AG04449 (cell line): Measurements from ENCODE around the gene HIP1R.

Experiments
- CTCF ChIA-PET: fragments of 350-600 bp; formaldehyde crosslinking; extraction: SDS; loops from one replicate; lab custom pipeline; 2021; ENCODE audit warnings: antibody characterized with exemption; lab: Yijun Ruan, JAX
- POLR2A ChIA-PET: fragments of 400-600, 350-600 bp; formaldehyde crosslinking; extraction: SDS; loops from one replicate; lab custom pipeline; 2020; ENCODE audit warnings: antibody characterized with exemption, inconsistent platforms; lab: Yijun Ruan, JAX
- DNase-seq: peaks from one replicate; pipeline ENCODE4 v3.0.0-alpha.2; 2010; ENCODE audit warnings: low read depth, low spot score
- H3K4me3 ChIP-seq: 2 replicates; pipeline ENCODE4 v1.5.1; 2011; ENCODE audit warnings: low read depth, mild to moderate bottlenecking, control low read depth, low read length
- CTCF ChIP-seq: IDR thresholded peaks from one replicate; pipeline ENCODE4 v1.5.1; 2011; ENCODE audit warnings: mild to moderate bottlenecking, moderate library complexity, low read length, control low read depth, inconsistent platforms; ENCODE audit not compliant: insufficient read depth; ENCODE audit errors: missing control alignments

HIP1R gene

GRCh38 chr12:122893208-122894153 is 58.2 kb downstream of the HIP1R start:
- POLR2A ChIA-PET = interaction anchor here (0.7 to 1.1 kb wide), 2 partner anchors 10 to 339 kb away, joined by 3 to 4 read pairs; partner anchors contain the start of genes MPHOSPH9 and MTRFR
- CTCF ChIA-PET = interaction anchor here (0.8 to 7.9 kb wide), 6 partner anchors 8 to 345 kb away, joined by 3 to 46 read pairs (median 8); no protein-coding TSS in a partner anchor
- peak overlapping the region; percentile 80; the same call in 1 of the 2 replicates for H3K4me3 ChIP-seq
- TF ChIP-seq CTCF = no peak
- DNase-seq = no peak

GRCh38 chr12:122894193-122895121 is 59.2 kb downstream of the HIP1R start:
- ChIA-PET POLR2A (interaction anchor here (0.7 to 1.1 kb wide), 2 partner anchors 9 to 338 kb away, joined by 3 to 4 read pairs; partner anchors contain the start of genes MPHOSPH9 and MTRFR), CTCF (interaction anchor here (0.6 to 7.9 kb wide), 8 partner anchors 9 to 344 kb away, joined by 3 to 46 read pairs (median 5); no protein-coding TSS in a partner anchor)
- TF ChIP-seq CTCF = no peak
- H3K4me3 ChIP-seq = peak overlapping the region; percentile 80
- no peak for DNase-seq

GRCh38 chr12:122895320-122895703 is 60.1 kb downstream of the HIP1R start:
- ChIA-PET CTCF (interaction anchor here (0.7 to 7.9 kb wide), 6 partner anchors 14 to 102 kb away, joined by 3 to 46 read pairs (median 8); no protein-coding TSS in a partner anchor), POLR2A (no interaction called here)
- peak overlapping the region; percentile 80 for H3K4me3 ChIP-seq
- TF ChIP-seq CTCF = no peak
- DNase-seq = no peak

DNA sequence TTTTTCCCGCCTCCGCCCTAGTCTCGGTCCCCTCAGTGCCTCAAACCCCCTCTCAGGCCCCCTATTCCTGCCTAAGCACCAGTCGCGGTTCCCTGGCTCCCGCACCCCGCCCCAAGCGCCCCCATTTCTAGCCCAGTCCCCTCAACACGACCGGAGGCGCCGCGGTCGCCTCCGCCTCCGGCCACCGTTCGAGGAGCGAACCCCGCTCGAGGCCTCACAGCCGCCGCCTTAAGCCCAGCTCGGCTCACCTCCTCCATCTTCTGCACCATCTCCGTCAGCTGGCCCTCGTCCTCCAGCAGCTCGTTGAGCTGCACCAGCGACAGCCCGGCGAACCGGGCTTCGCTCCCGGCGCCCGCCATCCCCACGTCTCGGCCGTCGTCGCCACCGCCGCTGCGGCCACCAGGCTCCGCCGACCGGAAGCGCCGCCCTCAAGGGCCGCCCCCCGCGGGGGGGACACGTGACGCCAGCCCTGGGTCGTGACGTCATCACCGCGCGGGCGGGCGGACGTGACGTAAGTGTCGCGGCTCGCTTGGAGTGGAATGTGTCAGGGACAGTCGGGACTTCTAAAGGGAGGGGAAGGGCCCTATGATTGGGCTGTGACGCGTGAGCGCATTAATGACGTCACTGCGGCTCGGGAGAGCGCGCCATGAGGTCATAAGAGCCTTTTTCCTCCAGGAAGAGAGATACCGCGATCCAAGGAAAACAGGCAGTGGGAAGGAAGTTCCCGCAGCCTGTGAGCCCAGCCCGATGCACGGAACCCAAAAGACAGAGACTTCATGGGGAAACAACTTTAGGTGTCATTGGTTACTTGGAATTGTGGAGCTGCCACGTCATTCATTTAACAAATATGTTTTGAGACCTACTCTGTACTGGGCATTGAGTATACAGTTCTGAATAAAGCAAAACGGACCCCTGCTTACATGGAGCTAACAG is 60.7 kb downstream of the HIP1R start, which contains the start of gene VPS37B:
VPS37B (minus strand) TSS at position 421 of the 933 bp plus-strand sequence; CDS start at position 359, 62 bp downstream.
- no peak for DNase-seq
- TF ChIP-seq CTCF = no peak
- ChIA-PET CTCF (interaction anchor here (0.7 to 7.9 kb wide), 6 partner anchors 13 to 102 kb away, joined by 3 to 46 read pairs (median 6); no protein-coding TSS in a partner anchor), POLR2A (no interaction called here)
- peak within 1 kb of the TSS; percentile 80 for H3K4me3 ChIP-seq

DNA sequence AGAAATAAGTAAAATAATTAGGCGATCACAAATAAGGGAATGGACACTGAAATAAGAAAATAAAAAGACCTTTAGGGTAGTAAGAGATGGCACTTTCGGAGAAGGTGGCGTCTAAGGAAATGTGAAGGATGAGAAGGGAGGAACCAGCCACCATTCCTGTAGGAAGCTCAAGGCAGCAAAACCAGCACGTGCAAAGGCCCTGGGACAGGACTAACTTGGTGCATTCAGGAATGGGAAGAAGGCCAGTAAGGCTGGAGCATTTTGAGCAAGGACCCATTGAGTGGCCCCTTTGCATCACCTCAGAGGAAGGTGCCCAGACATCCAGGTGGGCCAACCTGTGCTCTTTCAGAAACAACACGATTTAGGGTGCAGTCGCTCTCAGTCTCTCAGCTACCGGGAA is 61.4 kb downstream of the HIP1R start:
- DNase-seq = no peak
- TF ChIP-seq CTCF = no peak
- CTCF ChIA-PET = interaction anchor here (0.8 to 5.8 kb wide), 2 partner anchors 12 to 15 kb away, joined by 3 to 38 read pairs; no protein-coding TSS in a partner anchor
- POLR2A ChIA-PET = no interaction called here
- no peak overlapping the region for H3K4me3 ChIP-seq
